ENCODE results near the gene GNPTAB.

- TF ChIP-seq EZH2 (IDR thresholded peaks at IDR 0.05; ENCODE audit: insufficient read depth, low read length) = no peak
- TF ChIP-seq, protein P1, sequence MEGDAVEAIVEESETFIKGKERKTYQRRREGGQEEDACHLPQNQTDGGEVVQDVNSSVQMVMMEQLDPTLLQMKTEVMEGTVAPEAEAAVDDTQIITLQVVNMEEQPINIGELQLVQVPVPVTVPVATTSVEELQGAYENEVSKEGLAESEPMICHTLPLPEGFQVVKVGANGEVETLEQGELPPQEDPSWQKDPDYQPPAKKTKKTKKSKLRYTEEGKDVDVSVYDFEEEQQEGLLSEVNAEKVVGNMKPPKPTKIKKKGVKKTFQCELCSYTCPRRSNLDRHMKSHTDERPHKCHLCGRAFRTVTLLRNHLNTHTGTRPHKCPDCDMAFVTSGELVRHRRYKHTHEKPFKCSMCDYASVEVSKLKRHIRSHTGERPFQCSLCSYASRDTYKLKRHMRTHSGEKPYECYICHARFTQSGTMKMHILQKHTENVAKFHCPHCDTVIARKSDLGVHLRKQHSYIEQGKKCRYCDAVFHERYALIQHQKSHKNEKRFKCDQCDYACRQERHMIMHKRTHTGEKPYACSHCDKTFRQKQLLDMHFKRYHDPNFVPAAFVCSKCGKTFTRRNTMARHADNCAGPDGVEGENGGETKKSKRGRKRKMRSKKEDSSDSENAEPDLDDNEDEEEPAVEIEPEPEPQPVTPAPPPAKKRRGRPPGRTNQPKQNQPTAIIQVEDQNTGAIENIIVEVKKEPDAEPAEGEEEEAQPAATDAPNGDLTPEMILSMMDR (IDR thresholded peaks at IDR 0.05; ENCODE audit: insufficient read depth, low read depth, low read length) = no peak
Measured at GRCh38 chr12:101777978-101778377, 52.8 kb downstream of the GNPTAB start.

All from astrocyte (in vitro differentiated cells and primary cell).